Measurements from ENCODE around the gene MUC5AC. TPM values are rescaled to one million over a fixed set of nuclear protein-coding genes. Genes with fewer than 3 reads are reported as not detected.

MUC5AC gene
- total and polyA plus RNA-seq, 2 of the 13 experiments (the other 11 are each of a cell fraction or from before 2014, with no cell fraction given): under 0.01 TPM; not detected in 1

GRCh38 chr11:1121331-1121812 lies 36.4 kb upstream of the MUC5AC start:
- intact Hi-C loops (cut with micrococcal nuclease; ENCODE audit: unreplicated experiment): no loop called here
- H3K4me2 ChIP-seq (ENCODE audit: low read depth, low read length): no peak overlapping the region
- no peaks in the 10 kb centered on the region; the same call in 1 of the 2 replicates for H4K20me1 ChIP-seq (ENCODE audit: insufficient read depth, low read length)
- peaks cover 8 to 58% of the 10 kb centered on the region in 2 experiments; a peak in 4 of 5 replicates for H3K27me3 ChIP-seq (ENCODE audit: control insufficient read depth in 1 of 2, insufficient read depth in 2 of 2, low read length in 2 of 2)
- no peaks in the 10 kb centered on the region for H3K36me3 ChIP-seq (replicated peaks in 1 of 2; ENCODE audit: control insufficient read depth in 1 of 2, insufficient read depth in 2 of 2, low read length in 2 of 2)
- H3K27ac ChIP-seq (ENCODE audit: extremely low read length, insufficient read depth, low read length): no peak overlapping the region
- ChIA-PET CTCF (ENCODE audit: low intra/inter-chr PET ratio, low total read pairs) (no interaction called here), POLR2A (no interaction called here)
- no peak overlapping the region for H3K9ac ChIP-seq (ENCODE audit: insufficient read depth, low read depth, low read length)
- in situ Hi-C loops (cut with HindIII; ENCODE audit: extremely low pct_ligation_motif_present, low pct_unique_long_range_greater_than_20kb): no loop called here
- no peak for FAIRE-seq
- H3K9me3 ChIP-seq (ENCODE audit: low read length): no peaks in the 10 kb centered on the region
- TF ChIP-seq ATF5 (CRISPR knock-in tag; IDR thresholded peaks at IDR 0.05; ENCODE audit: low read depth): no peak
- TF ChIP-seq RARG (CRISPR knock-in tag; IDR thresholded peaks at IDR 0.05; ENCODE audit: low read depth): no peak
- TF ChIP-seq CBFB (CRISPR knock-in tag; IDR thresholded peaks at IDR 0.05): no peak
- TF ChIP-seq KLF11 (CRISPR knock-in tag; IDR thresholded peaks at IDR 0.05): no peak
- no peak for TF ChIP-seq HNRNPH1 (optimal IDR thresholded peaks at IDR 0.05; ENCODE audit: low read depth, low read length)
- TF ChIP-seq NR2C2 (CRISPR knock-in tag; IDR thresholded peaks at IDR 0.05; ENCODE audit: borderline replicate concordance): no peak
- no peak for TF ChIP-seq ZNF850 (CRISPR knock-in tag; conservative IDR thresholded peaks at IDR 0.05)
- TF ChIP-seq ZNF703 (CRISPR knock-in tag; IDR thresholded peaks at IDR 0.05; ENCODE audit: borderline replicate concordance): no peak
- H3K4me1 ChIP-seq (ENCODE audit: insufficient read depth, low read length): no peaks in the 10 kb centered on the region
- H3K79me2 ChIP-seq (ENCODE audit: insufficient read depth, low read length): no peaks in the 10 kb centered on the region
- no CpG with 5 or more reads among the region's 19 CpGs for WGBS (ENCODE audit: low lambda C conversion rate)
- ATAC-seq: no peak; the same call in 2 of the 3 replicates
- H2AFZ ChIP-seq (ENCODE audit: low read length): no peak overlapping the region
- BruUV-seq (replicated peaks): no TSS peak
- H3K4me3 ChIP-seq (replicated peaks in 1 of 3; ENCODE audit: insufficient read depth in 1 of 3, low read depth in 2 of 3, low read length in 3 of 3): no peak overlapping the region
- no peak for DNase-seq (ENCODE audit: low spot score)

Measured in HepG2 (cell line).